GM19035 (cell line): ENCODE results near the gene RBMS3.
"Not testable (repeated sequence)": the region's sequence is repeated elsewhere in the genome, so short reads cannot be mapped to it uniquely, and the experiment has no call there.

Experiments used
- ATAC-seq: cut with Tn5 transposase; IDR thresholded peaks from one replicate; pipeline ENCODE4 v1.9.1; 2021; ENCODE audit not compliant: unreplicated experiment

Gene RBMS3

GRCh38 chr3:29310865-29311264, 30.0 kb downstream of the RBMS3 start:
- ATAC-seq = no peak

DNA sequence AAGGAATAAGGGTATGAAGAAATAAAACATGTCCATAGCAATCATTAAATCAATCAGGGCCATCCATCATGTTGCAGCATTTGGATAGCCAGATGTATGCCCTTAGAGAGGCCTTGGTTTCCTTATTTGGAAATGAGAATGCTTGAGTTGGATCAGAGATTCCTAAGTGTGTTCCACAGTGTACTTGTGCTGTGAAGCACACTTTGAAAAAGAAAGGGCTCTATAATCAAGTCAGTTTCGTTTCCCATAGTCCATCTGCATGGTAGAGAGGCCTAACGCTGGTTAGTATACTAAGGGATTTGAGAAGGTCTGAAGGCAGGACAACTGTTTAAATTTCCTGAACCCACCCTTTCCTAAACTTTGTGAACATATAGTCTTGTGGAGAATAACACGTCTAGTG, 30.9 kb downstream of the RBMS3 start:
- ATAC-seq = no peak

GRCh38 chr3:29312395-29312794, 31.5 kb downstream of the RBMS3 start:
- no peak for ATAC-seq

DNA sequence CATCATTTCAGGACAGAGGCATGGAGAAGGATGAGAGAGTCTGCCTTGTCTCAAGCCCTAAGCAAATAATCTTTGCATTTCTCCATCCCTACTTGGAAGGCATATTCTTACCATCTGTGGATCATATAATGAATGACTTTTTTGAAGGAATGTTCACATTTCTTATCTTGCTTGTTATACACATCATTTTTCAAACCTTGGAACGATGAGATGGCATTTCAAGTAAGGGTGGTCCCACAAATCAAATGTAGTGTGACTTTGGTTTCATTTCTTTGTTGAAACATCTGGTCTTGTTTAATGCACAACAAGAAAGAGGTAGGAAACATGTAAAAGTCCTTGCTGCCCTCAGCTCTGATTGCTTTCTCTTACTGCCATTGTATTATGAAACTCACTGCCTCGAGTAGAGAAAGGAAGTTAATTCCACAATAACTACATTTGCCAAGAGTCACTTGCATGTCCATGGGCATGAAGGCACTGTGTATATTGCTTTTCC, 32.1 kb downstream of the RBMS3 start:
- ATAC-seq = no peak

DNA sequence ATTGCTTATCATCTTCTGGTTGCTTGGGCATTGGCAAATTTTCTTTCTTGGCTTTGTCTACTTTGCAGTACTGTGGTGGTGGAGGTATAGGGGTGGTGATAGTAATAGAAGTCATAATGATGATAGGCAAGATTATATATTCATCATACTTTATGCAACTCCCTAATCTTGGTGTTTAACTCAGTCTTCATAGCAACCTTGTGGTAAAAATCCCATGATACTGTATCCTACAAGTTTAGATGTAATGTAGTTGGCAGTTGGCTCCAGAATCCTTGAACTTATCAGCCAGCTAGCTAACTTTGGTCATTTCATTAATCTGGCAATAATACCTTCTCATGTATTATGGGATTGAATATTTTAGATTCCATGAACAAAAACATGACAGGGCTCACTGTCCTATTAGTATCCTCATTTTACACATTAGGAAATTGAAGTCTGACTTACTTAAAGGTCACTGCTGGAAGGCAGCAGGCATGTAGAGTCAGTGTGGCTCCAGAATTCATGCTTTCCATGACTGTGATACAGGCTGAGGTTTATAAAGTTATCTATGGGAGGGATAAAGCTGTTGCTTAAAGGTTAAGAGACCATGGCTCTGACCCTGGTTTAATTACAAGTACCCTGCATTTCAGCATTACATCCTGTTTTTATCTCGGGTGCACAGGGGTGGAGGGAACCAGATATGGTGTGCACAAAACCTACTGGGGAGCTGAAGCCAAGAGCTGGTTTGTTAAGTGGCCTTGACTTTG, 33.3 kb downstream of the RBMS3 start:
- no peak for ATAC-seq

- ATAC-seq = no peak
Observed at GRCh38 chr3:29314727-29315088, 33.8 kb downstream of the RBMS3 start.

- ATAC-seq = no peak
Observed at GRCh38 chr3:29317659-29318173, 36.8 kb downstream of the RBMS3 start.

GRCh38 chr3:29318251-29318650, 37.4 kb downstream of the RBMS3 start:
- ATAC-seq = no peak

GRCh38 chr3:29319262-29319661, 38.4 kb downstream of the RBMS3 start:
- peak; percentile 86 for ATAC-seq

GRCh38 chr3:29319798-29320197, 38.9 kb downstream of the RBMS3 start:
- no peak for ATAC-seq

DNA sequence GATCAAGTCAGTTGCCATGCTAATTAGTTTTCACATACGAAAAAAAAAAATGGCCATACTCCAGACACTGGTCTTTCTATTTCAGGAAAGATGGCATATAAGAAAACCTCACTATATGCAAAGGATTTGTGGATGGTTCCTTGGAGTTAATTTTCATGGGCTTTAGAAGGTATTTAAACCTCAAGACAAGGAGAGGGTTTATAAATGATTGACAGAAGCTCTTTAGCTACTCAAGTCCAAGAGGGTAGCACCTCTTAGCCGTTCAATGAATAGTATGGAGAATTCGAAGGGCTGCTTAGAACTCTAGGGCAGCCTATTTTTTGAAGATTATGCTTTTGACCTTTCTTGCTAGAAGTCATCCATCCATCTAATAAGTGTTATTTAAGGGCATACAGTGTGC, 41.7 kb downstream of the RBMS3 start:
- ATAC-seq = no peak

DNA sequence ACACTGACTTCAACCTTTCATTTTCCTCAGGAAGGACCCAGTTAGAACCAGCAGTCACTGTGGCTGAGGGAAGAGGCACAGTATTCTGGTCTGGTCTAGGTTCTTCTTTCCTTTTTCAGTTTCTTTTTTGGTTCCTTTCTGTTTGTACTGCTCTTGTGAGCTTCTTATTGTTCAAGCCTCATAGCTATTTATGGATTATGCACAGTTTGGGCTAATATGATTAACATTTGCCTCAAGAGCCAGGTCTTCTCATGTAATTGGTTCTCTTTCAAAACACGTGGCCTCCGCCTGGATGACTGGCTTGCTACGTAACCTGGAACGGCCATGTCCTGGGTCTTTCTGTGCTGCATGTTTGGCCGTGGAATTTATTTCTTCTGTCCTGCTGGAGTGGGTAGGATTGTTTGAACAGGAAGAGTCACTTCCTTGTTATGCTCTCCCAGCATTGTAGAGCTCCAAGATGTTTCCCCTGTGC, 43.3 kb downstream of the RBMS3 start:
- peak; percentile 94 for ATAC-seq

GRCh38 chr3:29326540-29326939, 45.7 kb downstream of the RBMS3 start:
- not testable (repeated sequence) for ATAC-seq

DNA sequence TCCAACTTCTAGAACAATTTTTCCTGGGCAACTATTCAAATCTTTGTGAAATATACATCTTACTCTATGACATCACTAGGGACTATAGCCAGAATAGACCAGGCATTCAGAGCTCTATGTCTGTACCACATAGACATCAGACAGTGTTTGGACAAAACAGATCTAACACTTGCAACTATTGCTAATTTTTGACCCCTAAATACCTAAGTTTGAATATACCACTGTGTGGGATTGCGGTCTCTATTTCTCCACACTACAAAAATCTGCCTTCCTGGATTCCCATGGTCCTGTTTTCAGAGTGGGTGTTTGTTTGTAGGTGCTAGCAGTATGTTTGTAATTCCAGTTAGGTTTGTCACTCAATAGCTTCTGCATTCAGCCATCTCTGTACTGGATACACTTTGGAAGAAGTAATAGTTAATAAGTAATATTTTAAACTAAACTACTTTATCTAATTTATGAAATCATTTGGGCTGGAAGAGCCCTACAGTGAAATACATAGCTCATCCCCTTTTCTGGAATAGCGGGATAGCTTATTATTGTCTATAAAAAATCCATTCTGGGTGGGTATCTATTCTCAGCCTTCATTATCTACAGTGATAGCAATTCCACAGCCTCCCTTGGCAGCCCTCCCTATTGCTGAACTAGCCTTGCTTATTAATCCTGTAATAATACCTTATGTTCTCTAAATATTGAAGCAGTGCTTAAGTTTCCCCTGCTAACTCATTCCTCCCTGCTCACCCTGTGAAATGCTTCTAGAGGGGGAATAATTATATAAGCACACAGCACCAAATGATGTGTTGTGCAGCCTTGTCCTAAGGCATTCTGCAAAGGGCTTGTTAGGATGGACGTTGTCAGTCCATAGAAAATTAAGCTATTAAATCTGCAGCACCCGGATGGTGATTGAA, 49.4 kb downstream of the RBMS3 start:
- ATAC-seq = no peak

GRCh38 chr3:29331035-29331434, 50.2 kb downstream of the RBMS3 start:
- ATAC-seq = no peak

DNA sequence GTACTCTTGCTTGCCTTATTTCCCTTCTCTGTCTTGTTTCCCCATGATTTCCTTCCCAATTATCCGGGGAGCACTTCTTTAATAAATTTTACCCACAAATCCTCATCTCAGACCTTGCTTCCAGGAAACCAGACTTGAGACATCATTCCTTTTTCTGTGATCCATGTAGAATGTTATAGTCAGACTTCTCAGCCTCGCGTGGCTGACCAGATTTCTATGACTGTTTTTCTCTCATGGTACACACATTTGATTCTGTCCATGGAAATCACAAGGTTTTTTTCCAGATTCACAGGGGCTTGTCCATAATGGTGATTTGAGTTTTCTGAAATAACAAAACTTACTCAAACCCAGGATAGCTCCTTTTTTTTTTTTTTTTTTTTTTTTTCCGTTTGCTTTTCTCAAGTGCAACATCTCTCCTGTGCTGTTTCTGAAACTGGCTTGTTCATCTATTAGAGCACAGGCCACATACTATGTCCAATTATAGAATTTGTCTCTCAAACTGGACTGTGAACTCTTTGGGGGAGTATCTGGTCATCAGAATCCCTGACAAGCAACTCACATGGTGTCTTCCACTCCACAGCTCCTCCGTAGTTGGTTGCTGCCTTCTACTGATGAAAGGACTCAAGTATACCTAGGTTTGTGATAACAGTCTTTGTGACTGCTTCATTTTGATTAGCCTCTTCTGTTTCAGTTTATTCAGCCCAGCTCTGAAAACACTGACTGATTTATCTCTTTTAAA, 50.8 kb downstream of the RBMS3 start:
- no peak for ATAC-seq

DNA sequence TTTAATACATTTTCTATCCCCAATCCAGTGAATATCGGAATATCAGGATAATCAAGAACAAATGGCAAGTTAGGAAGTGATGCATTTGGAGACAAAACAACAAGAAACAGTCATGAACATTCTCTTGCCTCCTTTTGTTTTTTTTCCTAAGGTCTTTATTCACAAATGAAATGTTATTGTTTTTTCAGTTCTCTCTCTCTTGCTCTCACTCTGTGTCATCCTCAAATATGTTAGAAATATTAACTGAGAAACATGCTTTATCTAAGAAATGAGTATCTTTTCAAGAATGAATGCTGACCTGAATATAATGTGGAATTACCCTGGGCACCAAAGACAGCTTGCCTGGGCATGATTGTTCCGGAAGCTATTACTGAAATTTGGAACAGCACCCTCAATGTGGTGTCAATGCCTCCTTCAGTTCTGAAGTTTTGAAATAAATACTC, 51.3 kb downstream of the RBMS3 start:
- no peak for ATAC-seq

GRCh38 chr3:29333576-29333975, 52.7 kb downstream of the RBMS3 start:
- no peak for ATAC-seq

- ATAC-seq = no peak
Observed at GRCh38 chr3:29334706-29335105, 53.8 kb downstream of the RBMS3 start.

DNA sequence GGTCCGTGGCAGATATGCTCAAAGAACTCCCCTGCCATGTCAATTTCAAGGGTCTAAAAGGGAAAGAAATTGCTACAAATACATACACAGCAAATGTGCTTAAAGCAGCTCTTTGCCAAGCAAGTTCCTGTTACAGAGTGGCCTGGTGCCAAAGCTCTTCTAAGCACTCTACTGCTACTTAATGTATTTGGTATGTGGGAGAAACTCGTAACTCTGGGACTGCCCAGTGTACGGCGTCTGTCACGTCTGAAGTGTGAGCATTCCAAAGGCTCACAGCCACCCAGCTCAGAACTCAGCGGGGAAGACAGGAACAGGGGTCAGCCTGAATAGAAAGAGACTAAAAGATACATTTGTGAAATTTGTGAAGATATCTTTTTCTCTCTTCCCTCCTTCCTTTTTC, 54.6 kb downstream of the RBMS3 start:
- no peak for ATAC-seq

GRCh38 chr3:29335943-29336342, 55.1 kb downstream of the RBMS3 start:
- ATAC-seq = no peak
